Central memory CD8-positive, alpha-beta T cell (primary cell): ENCODE data around the gene LSP1.

ENCODE experiments used
- ATAC-seq: fragments of 150-1000 bp; cut with Tn5 transposase; replicated peaks from 2 replicates; pipeline ENCODE4 v1.10.0; 2022; ENCODE audit warnings: mild to moderate bottlenecking, moderate FRiP score, moderate number of reproducible peaks; ENCODE audit not compliant: poor library complexity, severe bottlenecking; ENCODE audit errors: extremely low read depth
- DNase-seq, 2 donors: peaks; one replicate each; pipeline ENCODE4 v3.0.0; 2021; ENCODE audit warnings: low spot score in 2 of 2
- H3K27ac Mint-ChIP-seq: one replicate; pipeline ENCODE4 v1.8.0; 2022; ENCODE audit warnings: low read depth, mild to moderate bottlenecking, moderate library complexity, mixed read lengths
- H3K27me3 Mint-ChIP-seq: one replicate; pipeline ENCODE4 v1.8.0; 2022; ENCODE audit warnings: mixed read lengths
- H3K36me3 Mint-ChIP-seq: one replicate; pipeline ENCODE4 v1.8.0; 2022; ENCODE audit warnings: mild to moderate bottlenecking, moderate library complexity, mixed read lengths; ENCODE audit not compliant: insufficient read depth
- H3K4me1 Mint-ChIP-seq: one replicate; pipeline ENCODE4 v1.8.0; 2022; ENCODE audit warnings: mixed read lengths
- H3K4me3 Mint-ChIP-seq: one replicate; pipeline ENCODE4 v1.8.0; 2022; ENCODE audit warnings: mild to moderate bottlenecking, moderate library complexity, mixed read lengths
- H3K9me3 Mint-ChIP-seq: one replicate; pipeline ENCODE4 v1.8.0; 2022; ENCODE audit warnings: mixed read lengths

Gene LSP1

GRCh38 chr11:1916132-1916985 is 63.5 kb downstream of the LSP1 start:
- Mint-ChIP-seq H3K9me3 (no peaks in the 10 kb centered on the region), H3K27me3 (peaks cover 18% of the 10 kb centered on the region), H3K36me3 (peaks cover 10% of the 10 kb centered on the region), H3K4me3 (no peak overlapping the region), H3K27ac (no peak overlapping the region), H3K4me1 (peaks cover 22% of the 10 kb centered on the region)
- no peak for DNase-seq
- no peak for ATAC-seq

DNA sequence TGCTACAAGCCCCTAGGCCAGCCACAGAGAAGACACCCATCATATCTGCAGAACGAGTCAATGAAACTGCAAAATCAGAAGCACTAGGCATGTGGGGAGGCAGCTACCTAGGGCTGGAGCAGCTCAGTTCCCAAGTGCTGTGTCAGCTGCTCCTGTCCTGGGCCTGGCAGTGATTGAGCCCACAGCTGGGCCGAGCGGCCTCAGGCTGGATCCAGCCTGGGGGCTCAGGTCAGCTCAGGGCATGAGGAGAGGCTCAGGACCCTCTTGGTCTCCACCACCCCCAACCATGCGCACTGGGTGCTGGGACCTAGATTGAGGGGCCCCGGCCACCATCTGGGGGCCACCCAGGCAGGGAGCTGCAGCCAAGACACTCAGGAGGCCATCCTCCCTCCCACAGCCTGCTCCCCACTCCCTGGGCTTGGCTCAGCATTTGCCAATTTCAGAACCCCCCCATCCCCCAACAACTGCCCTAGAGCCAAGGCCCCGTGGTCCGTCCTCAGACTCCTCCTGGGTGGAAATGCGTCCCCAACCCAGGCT is 64.2 kb downstream of the LSP1 start:
- DNase-seq (no peak), ATAC-seq (peak; percentile 26)
- Mint-ChIP-seq H3K36me3 (peaks cover 11% of the 10 kb centered on the region), H3K4me3 (no peak overlapping the region), H3K9me3 (no peaks in the 10 kb centered on the region), H3K27me3 (peaks cover 18% of the 10 kb centered on the region), H3K27ac (no peak overlapping the region), H3K4me1 (peaks cover 22% of the 10 kb centered on the region)

DNA sequence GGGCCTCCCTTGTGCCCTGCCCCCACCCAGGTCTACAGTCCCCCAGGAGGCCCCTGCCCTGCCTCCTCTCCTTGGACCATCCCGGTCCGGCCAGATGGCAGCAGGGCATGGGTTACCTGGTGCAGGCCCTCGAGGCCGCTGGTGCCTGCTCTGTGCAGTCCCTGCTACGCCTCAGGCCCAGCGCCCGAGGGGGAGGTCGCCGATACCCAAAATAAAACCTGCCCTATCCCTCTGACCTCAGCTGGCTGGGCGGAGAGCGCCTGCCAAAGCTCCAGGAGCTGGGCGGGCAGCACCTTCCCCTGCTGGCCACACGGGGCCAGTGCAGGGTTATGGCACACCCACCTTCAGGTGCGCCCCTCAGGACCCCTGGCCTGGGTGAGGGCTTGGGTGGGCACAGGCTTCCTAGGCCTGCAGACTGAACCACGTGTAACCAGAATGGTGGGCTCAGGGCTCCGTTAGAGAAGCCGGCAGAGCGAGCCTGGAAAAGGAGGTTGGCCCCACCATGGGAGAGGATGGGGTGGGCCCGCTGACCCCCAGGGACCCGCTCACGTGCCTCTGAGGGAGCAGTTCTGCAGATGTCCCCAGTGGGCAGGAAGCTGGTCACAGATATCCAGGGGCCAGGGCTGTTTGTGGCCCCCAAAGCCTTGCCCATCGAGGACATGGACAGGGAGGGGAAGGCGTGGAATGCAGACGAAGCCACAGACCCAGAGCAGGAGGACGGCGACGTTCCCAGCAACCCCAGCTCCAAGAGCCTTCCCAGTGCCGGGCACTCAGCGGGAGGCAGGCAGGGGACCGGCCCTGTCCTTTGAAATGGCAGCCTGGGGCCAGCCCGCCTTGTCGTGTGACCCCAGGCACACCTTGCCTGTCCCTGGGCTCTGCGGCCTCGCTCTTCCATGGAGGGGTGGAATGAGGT is 64.9 kb downstream of the LSP1 start:
- Mint-ChIP-seq H3K4me3 (no peak overlapping the region), H3K27me3 (peaks cover 23% of the 10 kb centered on the region), H3K36me3 (peaks cover 12% of the 10 kb centered on the region), H3K27ac (no peak overlapping the region), H3K4me1 (peaks cover 25% of the 10 kb centered on the region), H3K9me3 (no peaks in the 10 kb centered on the region)
- DNase-seq: no peak
- ATAC-seq: no peak

GRCh38 chr11:1918436-1919315 is 65.8 kb downstream of the LSP1 start:
- Mint-ChIP-seq H3K9me3 (no peaks in the 10 kb centered on the region), H3K4me1 (peaks cover 34% of the 10 kb centered on the region), H3K27ac (no peak overlapping the region), H3K27me3 (peaks cover 31% of the 10 kb centered on the region), H3K4me3 (no peak overlapping the region), H3K36me3 (peaks cover 12% of the 10 kb centered on the region)
- ATAC-seq (no peak), DNase-seq (no peak)

DNA sequence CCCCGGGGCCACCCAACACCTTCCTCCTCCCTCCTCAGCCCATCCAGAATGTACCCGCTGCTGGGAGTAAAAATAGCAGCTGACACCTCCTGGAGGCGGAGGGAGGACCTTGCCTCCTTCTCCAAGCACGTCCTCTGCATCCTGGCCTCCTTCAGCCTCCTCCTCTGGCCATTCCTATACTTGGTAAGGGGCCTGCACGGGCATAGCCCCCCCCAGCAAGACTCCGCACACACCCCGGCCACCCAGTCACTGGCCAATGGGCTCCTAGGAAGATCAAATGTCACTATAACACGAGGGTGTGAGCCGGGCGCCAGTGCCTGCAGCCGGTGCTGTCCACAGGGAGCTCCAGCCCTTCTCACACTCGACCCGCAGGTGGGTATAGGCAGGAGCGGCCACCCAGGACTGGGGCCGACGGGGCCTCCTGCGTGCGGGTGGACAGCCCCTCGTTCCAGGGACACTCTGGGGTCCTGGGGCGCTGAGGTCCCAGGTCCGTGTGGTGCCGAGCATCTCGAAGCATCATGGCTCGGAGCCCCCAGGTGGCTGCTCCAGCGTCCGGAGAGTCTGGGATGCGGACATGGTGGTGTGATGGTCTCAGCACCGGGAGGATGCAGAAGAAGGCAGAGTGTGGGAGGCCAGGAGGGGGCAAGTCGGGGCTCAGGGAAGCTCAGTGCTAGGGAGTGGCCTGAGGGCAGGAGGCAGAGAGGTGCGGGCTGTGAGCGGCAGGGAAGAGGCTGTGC is 66.7 kb downstream of the LSP1 start, which contains the start of gene TNNT3:
Gene TNNT3, plus strand, starts transcription at position 313 of the 737 bp plus-strand sequence. CDS start 3,172 bp downstream, outside the sequence.
- ATAC-seq (no peak), DNase-seq (no peak)
- Mint-ChIP-seq H3K9me3 (no peaks in the 10 kb centered on the region), H3K4me3 (no peak within 1 kb of the TSS), H3K27ac (no peak within 1 kb of the TSS), H3K36me3 (peaks cover 14% of the 10 kb centered on the region), H3K4me1 (peaks cover 32% of the 10 kb centered on the region), H3K27me3 (peaks cover 29% of the 10 kb centered on the region)

GRCh38 chr11:1920128-1920908 is 67.4 kb downstream of the LSP1 start:
- Mint-ChIP-seq H3K4me3 (no peak overlapping the region), H3K27ac (no peak overlapping the region), H3K36me3 (peaks cover 11% of the 10 kb centered on the region), H3K27me3 (peaks cover 21% of the 10 kb centered on the region), H3K4me1 (peaks cover 25% of the 10 kb centered on the region), H3K9me3 (no peaks in the 10 kb centered on the region)
- ATAC-seq (no peak), DNase-seq (no peak)

DNA sequence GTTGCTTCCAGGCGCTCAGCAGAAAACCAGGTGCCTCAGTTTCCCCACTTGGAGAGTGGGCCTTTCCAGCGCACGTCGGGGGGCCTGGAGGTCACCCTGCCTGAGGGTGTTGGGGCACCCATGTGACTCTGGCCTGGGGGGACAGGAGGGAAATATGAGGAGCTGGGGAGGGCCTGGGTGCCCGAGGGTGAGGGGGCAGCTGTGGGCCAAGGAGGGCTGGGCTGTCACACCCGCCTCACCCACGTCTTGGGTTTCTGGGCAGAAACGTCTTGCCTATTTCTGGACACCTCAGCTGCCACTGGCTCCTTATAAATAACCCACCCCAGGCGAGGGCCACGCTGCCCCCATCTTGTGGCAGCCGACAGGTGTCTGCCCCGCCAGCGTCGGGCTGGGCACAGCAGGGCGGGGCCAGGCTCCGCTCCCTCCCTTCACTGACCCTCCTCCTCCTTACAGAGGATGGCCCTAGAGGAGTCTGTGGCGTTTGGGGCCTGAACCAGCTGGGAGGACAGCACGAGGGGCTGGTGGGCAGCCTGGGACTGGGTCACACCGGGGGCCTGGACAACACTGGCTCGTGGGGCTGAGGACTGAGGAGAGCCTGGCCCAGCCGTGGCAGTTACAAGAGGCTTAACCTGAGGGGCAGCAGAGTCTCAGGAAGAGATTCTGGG is 68.2 kb downstream of the LSP1 start:
- Mint-ChIP-seq H3K36me3 (peaks cover 13% of the 10 kb centered on the region), H3K27me3 (peaks cover 22% of the 10 kb centered on the region), H3K27ac (no peak overlapping the region), H3K9me3 (no peaks in the 10 kb centered on the region), H3K4me1 (peaks cover 17% of the 10 kb centered on the region), H3K4me3 (no peak overlapping the region)
- DNase-seq (no peak), ATAC-seq (no peak)

DNA sequence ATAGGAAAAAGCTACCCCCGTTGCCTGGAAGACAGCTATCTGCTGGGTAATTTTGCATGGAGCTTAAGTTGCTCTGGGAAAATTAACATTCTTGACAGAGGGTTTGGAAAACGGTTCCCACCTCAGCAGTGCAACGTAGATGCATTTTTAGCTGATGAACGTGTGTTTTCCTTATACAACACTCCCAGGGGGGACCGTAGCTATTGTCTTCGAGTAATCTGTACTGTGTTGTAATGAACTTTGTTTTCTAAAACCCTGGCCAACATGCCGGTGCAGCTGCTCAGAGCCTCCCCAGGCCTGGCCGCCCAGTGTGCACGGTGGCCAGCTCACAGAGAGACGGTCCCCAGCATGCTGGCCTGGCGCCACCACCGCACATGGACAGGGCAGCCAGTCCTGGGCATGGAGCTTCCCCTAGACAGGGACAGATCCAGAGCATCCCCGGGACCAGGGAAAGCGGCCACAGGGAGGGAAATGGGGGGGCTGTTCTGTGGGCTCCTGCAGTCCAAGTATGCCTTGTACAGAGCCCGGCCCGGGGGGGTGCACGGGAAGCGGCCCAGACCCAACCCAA is 68.8 kb downstream of the LSP1 start:
- Mint-ChIP-seq H3K9me3 (no peaks in the 10 kb centered on the region), H3K27ac (no peak overlapping the region), H3K4me1 (peaks cover 17% of the 10 kb centered on the region), H3K4me3 (no peak overlapping the region), H3K36me3 (peaks cover 16% of the 10 kb centered on the region), H3K27me3 (peaks cover 28% of the 10 kb centered on the region)
- ATAC-seq (no peak), DNase-seq (no peak)

GRCh38 chr11:1922481-1923081 is 69.7 kb downstream of the LSP1 start:
- DNase-seq: no peak
- H3K4me1 Mint-ChIP-seq: peaks cover 17% of the 10 kb centered on the region
- H3K9me3 Mint-ChIP-seq: no peaks in the 10 kb centered on the region
- ATAC-seq: no peak
- H3K27me3 Mint-ChIP-seq: peaks cover 32% of the 10 kb centered on the region
- H3K27ac Mint-ChIP-seq: peak overlapping the region; percentile 65
- H3K36me3 Mint-ChIP-seq: peaks cover 14% of the 10 kb centered on the region
- H3K4me3 Mint-ChIP-seq: no peak overlapping the region
